ENCODE measurements around the gene TMEM181.

DNA sequence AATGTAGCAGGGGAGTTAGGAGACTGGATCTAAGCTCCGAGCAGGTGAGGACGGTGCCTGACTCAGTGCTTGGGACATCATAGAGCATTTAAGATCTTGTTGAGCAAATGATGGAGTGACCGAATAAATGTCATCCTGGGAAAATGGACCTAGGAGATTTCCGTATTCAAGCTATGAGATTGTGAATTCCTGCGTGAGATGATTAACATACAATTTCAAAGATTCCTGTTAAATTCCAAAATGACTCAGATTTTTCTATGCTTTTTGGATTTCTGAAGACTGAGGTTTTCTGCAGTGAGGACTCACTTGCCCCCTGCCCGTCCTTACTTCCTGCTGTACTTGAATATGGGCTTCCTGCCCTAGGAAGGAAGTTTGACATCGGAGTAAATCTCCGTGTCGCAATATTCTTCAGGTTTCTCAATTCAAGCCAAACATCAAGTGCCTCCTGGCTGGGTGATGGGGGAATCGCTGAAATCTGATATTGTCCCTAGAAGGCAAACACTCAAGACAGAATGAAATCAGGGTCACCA is 95.1 kb downstream of the TMEM181 start:
- TF ChIP-seq, protein P1, sequence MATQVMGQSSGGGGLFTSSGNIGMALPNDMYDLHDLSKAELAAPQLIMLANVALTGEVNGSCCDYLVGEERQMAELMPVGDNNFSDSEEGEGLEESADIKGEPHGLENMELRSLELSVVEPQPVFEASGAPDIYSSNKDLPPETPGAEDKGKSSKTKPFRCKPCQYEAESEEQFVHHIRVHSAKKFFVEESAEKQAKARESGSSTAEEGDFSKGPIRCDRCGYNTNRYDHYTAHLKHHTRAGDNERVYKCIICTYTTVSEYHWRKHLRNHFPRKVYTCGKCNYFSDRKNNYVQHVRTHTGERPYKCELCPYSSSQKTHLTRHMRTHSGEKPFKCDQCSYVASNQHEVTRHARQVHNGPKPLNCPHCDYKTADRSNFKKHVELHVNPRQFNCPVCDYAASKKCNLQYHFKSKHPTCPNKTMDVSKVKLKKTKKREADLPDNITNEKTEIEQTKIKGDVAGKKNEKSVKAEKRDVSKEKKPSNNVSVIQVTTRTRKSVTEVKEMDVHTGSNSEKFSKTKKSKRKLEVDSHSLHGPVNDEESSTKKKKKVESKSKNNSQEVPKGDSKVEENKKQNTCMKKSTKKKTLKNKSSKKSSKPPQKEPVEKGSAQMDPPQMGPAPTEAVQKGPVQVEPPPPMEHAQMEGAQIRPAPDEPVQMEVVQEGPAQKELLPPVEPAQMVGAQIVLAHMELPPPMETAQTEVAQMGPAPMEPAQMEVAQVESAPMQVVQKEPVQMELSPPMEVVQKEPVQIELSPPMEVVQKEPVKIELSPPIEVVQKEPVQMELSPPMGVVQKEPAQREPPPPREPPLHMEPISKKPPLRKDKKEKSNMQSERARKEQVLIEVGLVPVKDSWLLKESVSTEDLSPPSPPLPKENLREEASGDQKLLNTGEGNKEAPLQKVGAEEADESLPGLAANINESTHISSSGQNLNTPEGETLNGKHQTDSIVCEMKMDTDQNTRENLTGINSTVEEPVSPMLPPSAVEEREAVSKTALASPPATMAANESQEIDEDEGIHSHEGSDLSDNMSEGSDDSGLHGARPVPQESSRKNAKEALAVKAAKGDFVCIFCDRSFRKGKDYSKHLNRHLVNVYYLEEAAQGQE (IDR thresholded peaks at IDR 0.05; ENCODE audit: insufficient read depth in 1 of 2, low read depth in 2 of 2, low read length in 1 of 2), result no peak
- TF ChIP-seq, protein P2, sequence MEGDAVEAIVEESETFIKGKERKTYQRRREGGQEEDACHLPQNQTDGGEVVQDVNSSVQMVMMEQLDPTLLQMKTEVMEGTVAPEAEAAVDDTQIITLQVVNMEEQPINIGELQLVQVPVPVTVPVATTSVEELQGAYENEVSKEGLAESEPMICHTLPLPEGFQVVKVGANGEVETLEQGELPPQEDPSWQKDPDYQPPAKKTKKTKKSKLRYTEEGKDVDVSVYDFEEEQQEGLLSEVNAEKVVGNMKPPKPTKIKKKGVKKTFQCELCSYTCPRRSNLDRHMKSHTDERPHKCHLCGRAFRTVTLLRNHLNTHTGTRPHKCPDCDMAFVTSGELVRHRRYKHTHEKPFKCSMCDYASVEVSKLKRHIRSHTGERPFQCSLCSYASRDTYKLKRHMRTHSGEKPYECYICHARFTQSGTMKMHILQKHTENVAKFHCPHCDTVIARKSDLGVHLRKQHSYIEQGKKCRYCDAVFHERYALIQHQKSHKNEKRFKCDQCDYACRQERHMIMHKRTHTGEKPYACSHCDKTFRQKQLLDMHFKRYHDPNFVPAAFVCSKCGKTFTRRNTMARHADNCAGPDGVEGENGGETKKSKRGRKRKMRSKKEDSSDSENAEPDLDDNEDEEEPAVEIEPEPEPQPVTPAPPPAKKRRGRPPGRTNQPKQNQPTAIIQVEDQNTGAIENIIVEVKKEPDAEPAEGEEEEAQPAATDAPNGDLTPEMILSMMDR (IDR thresholded peaks at IDR 0.05), result no peak

Measured in Panc1 (cell line).